ACHN (cell line): ENCODE measurements around the gene PSMD13.
"Not testable (repeated sequence)": the region's sequence is repeated elsewhere in the genome, so short reads cannot be mapped to it uniquely, and the experiment has no call there.

ENCODE experiments used
- DNase-seq: peaks from one replicate; pipeline ENCODE4 v3.0.0-alpha.2; 2015
- in situ Hi-C: cut with HindIII; loops from 2 replicates; pipeline ENCODE4 v1.10.0; 2017; ENCODE audit warnings: low sequenced_read_pairs, low pct_ligation_motif_present, low pct_unique_long_range_greater_than_20kb

The PSMD13 gene

GRCh38 chr11:232783-233565 lies 3.8 kb upstream of the PSMD13 start:
- no peak for DNase-seq
- in situ Hi-C loops, result no loop called here

GRCh38 chr11:235180-235579 lies 1.6 kb upstream of the PSMD13 start:
- DNase-seq, result no peak
- in situ Hi-C loops, result no loop called here

- DNase-seq, result no peak
- in situ Hi-C loops, result no loop called here
Measured at GRCh38 chr11:235609-235996, 1.2 kb upstream of the PSMD13 start.

GRCh38 chr11:235997-236773 lies 591 bp upstream of the PSMD13 start, which contains the start of gene SIRT3:
Gene SIRT3 (minus strand): TSS chr11:236342. CDS start chr11:236328, 14 bp downstream.
- in situ Hi-C loops, result no loop called here

GRCh38 chr11:238346-238745 lies 1.6 kb downstream of the PSMD13 start:
- in situ Hi-C loops, DNase-seq: not testable (repeated sequence)

More at GRCh38 chr11:235997-236773, 591 bp upstream of the PSMD13 start, which contains the start of gene SIRT3:
- DNase-seq, result peak; percentile 81

GRCh38 chr11:240315-240714 lies 3.5 kb downstream of the PSMD13 start:
- in situ Hi-C loops, result no loop called here

GRCh38 chr11:241634-242033 lies 4.9 kb downstream of the PSMD13 start:
- DNase-seq, result no peak
- in situ Hi-C loops, result no loop called here

More at GRCh38 chr11:240315-240714, 3.5 kb downstream of the PSMD13 start:
- DNase-seq, result no peak

GRCh38 chr11:244376-244775 lies 7.6 kb downstream of the PSMD13 start:
- in situ Hi-C loops, result no loop called here

GRCh38 chr11:249062-249461 lies 12.3 kb downstream of the PSMD13 start:
- in situ Hi-C loops, result no loop called here
- no peak for DNase-seq

More at GRCh38 chr11:244376-244775, 7.6 kb downstream of the PSMD13 start:
- DNase-seq, result no peak

GRCh38 chr11:250274-250673 lies 13.5 kb downstream of the PSMD13 start:
- DNase-seq, result no peak
- in situ Hi-C loops, result no loop called here

- peak; percentile 52 for DNase-seq
- in situ Hi-C loops, result no loop called here
Measured at GRCh38 chr11:250740-251299, 14.0 kb downstream of the PSMD13 start.

- in situ Hi-C loops, result no loop called here
- no peak for DNase-seq
Measured at GRCh38 chr11:251550-251949, 14.8 kb downstream of the PSMD13 start.

- no peak for DNase-seq
- in situ Hi-C loops, result no loop called here
Measured at GRCh38 chr11:252666-253065, 15.9 kb downstream of the PSMD13 start.

- in situ Hi-C loops, result no loop called here
Measured at GRCh38 chr11:253160-253885, 16.5 kb downstream of the PSMD13 start.

GRCh38 chr11:253886-254270 lies 17.1 kb downstream of the PSMD13 start:
- no peak for DNase-seq
- in situ Hi-C loops, result no loop called here

More at GRCh38 chr11:253160-253885, 16.5 kb downstream of the PSMD13 start:
- no peak for DNase-seq

- in situ Hi-C loops, result no loop called here
- DNase-seq, result no peak
Measured at GRCh38 chr11:255176-255575, 18.4 kb downstream of the PSMD13 start.

- in situ Hi-C loops, result no loop called here
- DNase-seq, result no peak
Measured at GRCh38 chr11:255816-256215, 19.0 kb downstream of the PSMD13 start.

GRCh38 chr11:256952-257737 lies 20.4 kb downstream of the PSMD13 start:
- DNase-seq, result no peak
- in situ Hi-C loops, result no loop called here
